Smooth muscle cell of bladder (primary cell): ENCODE data around the gene TMED9. TPM values are rescaled to one million over a fixed set of nuclear protein-coding genes. Genes with fewer than 3 reads are reported as not detected.

ENCODE experiments used
- total RNA-seq: library from RNA; depleted of rRNA; stranded (reverse); fragments of >200 nt; gene quantifications from 2 replicates; pipeline ENCODE4 v1.2.3, GENCODE V29; 2014

TMED9 gene
- 192 and 233 TPM in 2 replicates for total RNA-seq

GRCh38 chr5:177592010-177592834 is at the start of gene TMED9:
TSS of gene TMED9 (plus strand) at chr5:177592203. CDS start at chr5:177592215, 12 bp downstream.

GRCh38 chr5:177554474-177555111 is 37.4 kb upstream of the TMED9 start, which contains the start of gene FAM193B:
TSS of gene FAM193B (minus strand) at chr5:177554563. CDS start at chr5:177554458, 105 bp downstream.

GRCh38 chr5:177599731-177600507 is 7.9 kb downstream of the TMED9 start, which contains the start of gene B4GALT7:
TSS of gene B4GALT7 (plus strand) at chr5:177600132. CDS start at chr5:177600211, 79 bp downstream.

Other genes with a start within 250 kb of the TMED9 start
- 488 and 547 TPM in 2 replicates for gene LMAN2, start 240.5 kb upstream of the TMED9 start, total RNA-seq
- 4.0 and 5.0 TPM in 2 replicates for gene RGS14, start 234.3 kb upstream of the TMED9 start, total RNA-seq
- not detected in 2 replicates for gene SLC34A1, start 207.8 kb upstream of the TMED9 start, total RNA-seq
- not detected in 2 replicates for gene PFN3, start 191.5 kb upstream of the TMED9 start, total RNA-seq
- 0.18 and 0.28 TPM in 2 replicates for gene F12, start 182.6 kb upstream of the TMED9 start, total RNA-seq
- 17.5 and 23.2 TPM in 2 replicates for gene GRK6, start 165.5 kb upstream of the TMED9 start, total RNA-seq
- gene PRR7, start 145.4 kb upstream of the TMED9 start, total RNA-seq, result 2.7 and 3.0 TPM in 2 replicates
- 130 and 139 TPM in 2 replicates for gene DBN1, start 118.6 kb upstream of the TMED9 start, total RNA-seq
- gene PDLIM7, start 94.6 kb upstream of the TMED9 start, total RNA-seq, result 72.1 and 84.4 TPM in 2 replicates
- gene DOK3, start 82.4 kb upstream of the TMED9 start, total RNA-seq, result 1.7 and 2.3 TPM in 2 replicates
- 88.7 and 149 TPM in 2 replicates for gene DDX41, start 75.2 kb upstream of the TMED9 start, total RNA-seq
- gene FAM193B, start 37.6 kb upstream of the TMED9 start, total RNA-seq, result 12.2 and 14.1 TPM in 2 replicates
- gene B4GALT7, start 7.9 kb downstream of the TMED9 start, total RNA-seq, result 36.3 and 43.5 TPM in 2 replicates
- gene FAM153A, start 190.7 kb downstream of the TMED9 start, total RNA-seq, result not detected in 2 replicates